Panc1 (cell line): Measurements from ENCODE around the gene MDM2. TPM values are rescaled to one million over a fixed set of nuclear protein-coding genes. Genes with fewer than 3 reads are reported as not detected.

Source experiments
- ATAC-seq: fragments of 200-7000 bp; cut with Tn5 transposase; 2 replicates; pipeline ENCODE4 v1.9.1; 2020; ENCODE audit warnings: mild to moderate bottlenecking, moderate library complexity
- BruUV-seq: library from RNA; stranded (reverse); fragments of 400-500 nt; replicated peaks from 2 replicates; lab custom pipeline; 2021; lab: Mats Ljungman, UMichigan
- CTCF ChIA-PET: fragments of 300-600 bp; sonication (Branson Sonifier 250); formaldehyde crosslinking; loops from one replicate; lab custom pipeline; 2022; ENCODE audit warnings: antibody characterized with exemption; lab: Charles Lee
- POLR2A ChIA-PET: fragments of 300-600 bp; sonication (Branson Sonifier 250); formaldehyde crosslinking; loops from one replicate; lab custom pipeline; 2022; ENCODE audit warnings: antibody characterized with exemption; lab: Charles Lee
- DNase-seq: peaks from one replicate; pipeline ENCODE4 v3.0.0-alpha.2; 2010; ENCODE audit warnings: low read depth, low spot score
- H3K27ac ChIP-seq: 2 replicates; pipeline ENCODE4 v1.5.1; 2011; ENCODE audit warnings: mild to moderate bottlenecking, low read length, inconsistent platforms
- H3K27me3 ChIP-seq: fragments of 200-500 bp; sonication (Bioruptor generic); 2 replicates; pipeline ENCODE4 v1.6.0; 2014; ENCODE audit warnings: low read length, inconsistent platforms; ENCODE audit not compliant: control insufficient read depth, insufficient read depth
- H3K36me3 ChIP-seq: fragments of 200-500 bp; sonication (Bioruptor generic); 2 replicates; pipeline ENCODE4 v1.5.1; 2014; ENCODE audit warnings: inconsistent platforms, mild to moderate bottlenecking, low read length, moderate library complexity; ENCODE audit not compliant: control insufficient read depth, insufficient read depth
- H3K4me1 ChIP-seq: 2 replicates; pipeline ENCODE4 v1.5.1; 2011; ENCODE audit warnings: inconsistent platforms, mild to moderate bottlenecking, low read length, moderate library complexity; ENCODE audit not compliant: control insufficient read depth, insufficient read depth
- H3K4me3 ChIP-seq, 2 experiments: 2 replicates each; pipeline ENCODE4 v1.5.1; 2011 to 2012; ENCODE audit warnings: low read depth in 2 of 2, low read length in 2 of 2, mild to moderate bottlenecking in 2 of 2, inconsistent platforms in 1 of 2, moderate library complexity in 1 of 2
- H3K9me3 ChIP-seq: fragments of 200-500 bp; sonication (Bioruptor generic); 2 replicates; pipeline ENCODE4 v1.5.1; 2014; ENCODE audit warnings: low read depth, mild to moderate bottlenecking, inconsistent platforms, low read length, moderate library complexity; ENCODE audit not compliant: control insufficient read depth, insufficient read depth
- POLR2AphosphoS5 ChIP-seq: IDR thresholded peaks from 2 replicates; pipeline ENCODE4 v1.6.1; 2012; ENCODE audit warnings: mild to moderate bottlenecking, low read depth, low read length, moderate library complexity
- REST ChIP-seq, 2 experiments: IDR thresholded peaks; 2 replicates each; pipeline ENCODE4 v1.6.1; 2011 to 2012; ENCODE audit warnings: low read depth in 2 of 2, control low read depth in 1 of 2, low read length in 1 of 2, mild to moderate bottlenecking in 1 of 2, moderate library complexity in 1 of 2; ENCODE audit not compliant: insufficient read depth in 1 of 2
- SIN3A ChIP-seq: IDR thresholded peaks from 2 replicates; pipeline ENCODE4 v1.6.1; 2012; ENCODE audit warnings: low read depth, mild to moderate bottlenecking, low read length, moderate library complexity, borderline replicate concordance; ENCODE audit not compliant: insufficient read depth
- TCF7L2 ChIP-seq: IDR thresholded peaks from 2 replicates; pipeline ENCODE4 v1.6.1; 2011; ENCODE audit warnings: mild to moderate bottlenecking, low read depth, low read length, inconsistent platforms
- in situ Hi-C: cut with HindIII; loops from 2 replicates; pipeline ENCODE4 v1.10.0; 2016; ENCODE audit warnings: low sequenced_read_pairs, low pct_unique_long_range_greater_than_20kb
- intact Hi-C: fragments of 100-400 bp; cut with micrococcal nuclease; formaldehyde crosslinking; loops from one replicate; pipeline ENCODE4 v1.10.0; 2022; ENCODE audit not compliant: unreplicated experiment
- total RNA-seq: library from RNA; stranded (reverse); gene quantifications from one replicate; pipeline ENCODE4 v1.2.1, GENCODE V29; 2021; ENCODE audit not compliant: unreplicated experiment
- TF ChIP-seq, protein P1 (sequence below): fragments of 450-650 bp; IDR thresholded peaks from 2 replicates; pipeline ENCODE4 v1.5.1; 2017; ENCODE audit warnings: mild to moderate bottlenecking

Gene MDM2
- total RNA-seq, 1 experiment from 2014 or later, result 101 TPM

- no peak overlapping the region for H3K27ac ChIP-seq
- no peaks in the 10 kb centered on the region for H3K4me1 ChIP-seq
- ChIA-PET POLR2A (no interaction called here), CTCF (no interaction called here)
- no peak for TF ChIP-seq SIN3A
- H3K9me3 ChIP-seq, result no peaks in the 10 kb centered on the region
- BruUV-seq, result no TSS peak
- intact Hi-C loops, result no loop called here
- DNase-seq, result no peak
- H3K36me3 ChIP-seq, result peaks cover 14% of the 10 kb centered on the region
- no peaks in the 10 kb centered on the region for H3K27me3 ChIP-seq
- H3K4me3 ChIP-seq, result no peak overlapping the region
- in situ Hi-C loops, result no loop called here
- no peak for ATAC-seq
Observed at GRCh38 chr12:68844318-68844745, 36.4 kb downstream of the MDM2 start.

DNA sequence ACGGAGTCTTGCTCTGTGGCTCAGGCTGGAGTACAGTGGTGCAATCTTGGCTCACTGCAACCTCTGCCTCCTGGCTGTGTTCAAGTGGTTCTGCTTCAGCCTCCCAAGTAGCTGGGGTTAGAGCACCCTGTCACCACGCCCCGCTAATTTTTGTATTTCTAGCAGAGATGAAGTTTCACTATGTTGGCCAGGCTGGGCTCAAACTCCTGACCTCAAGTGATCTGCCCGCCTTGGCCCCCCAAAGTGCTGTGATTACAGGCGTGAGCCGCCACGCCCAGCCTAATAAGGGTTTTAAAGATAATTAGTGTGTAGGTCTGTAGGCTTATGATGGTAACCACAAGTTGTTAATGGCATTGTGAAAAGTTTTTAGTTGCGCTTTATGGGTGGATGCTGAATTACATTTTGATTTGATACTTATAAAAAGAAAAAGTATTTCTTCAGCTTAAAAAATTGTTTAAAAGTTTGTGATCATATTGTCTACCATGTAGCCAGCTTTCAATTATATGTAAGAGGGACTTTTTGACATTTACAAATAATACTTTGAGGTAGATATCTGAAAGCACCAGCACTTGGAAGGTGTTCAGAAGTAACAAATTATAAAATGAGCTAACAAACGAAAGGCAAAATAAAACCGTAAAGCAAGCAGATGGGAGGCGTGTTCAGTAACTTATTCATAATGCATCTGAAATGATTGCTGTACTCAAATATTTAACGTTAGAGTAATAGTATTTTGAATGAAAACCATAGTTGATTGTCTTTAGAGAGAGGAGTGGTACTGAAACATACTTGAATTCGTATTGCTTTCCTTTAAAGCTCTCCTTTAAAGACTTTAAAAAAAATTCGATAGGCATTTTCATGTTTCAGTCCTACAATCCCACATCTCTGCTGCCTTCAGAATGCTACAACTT is 37.1 kb downstream of the MDM2 start:
- Histone ChIP-seq H3K27ac (no peak overlapping the region), H3K36me3 (peaks cover 7% of the 10 kb centered on the region; the same call in 1 of the 2 replicates), H3K9me3 (no peaks in the 10 kb centered on the region), H3K4me3 (no peak overlapping the region), H3K4me1 (no peaks in the 10 kb centered on the region), H3K27me3 (no peaks in the 10 kb centered on the region)
- POLR2A ChIA-PET, result interaction anchor here (0.6 kb wide), 2 partner anchors 15 to 216 kb away, joined by 3 read pairs; no protein-coding TSS in a partner anchor
- BruUV-seq, result no TSS peak
- intact Hi-C loops (no loop called here), in situ Hi-C loops (no loop called here)
- no peak for ATAC-seq
- DNase-seq, result no peak
- no peak for TF ChIP-seq TCF7L2
- TF ChIP-seq REST (IDR thresholded peaks at IDR 0.05; ENCODE audit: insufficient read depth in 1 of 2, low read depth in 2 of 2, low read length in 1 of 2), result no peak
- no peak for TF ChIP-seq SIN3A
- no peak for TF ChIP-seq POLR2AphosphoS5
- TF ChIP-seq, protein P1, sequence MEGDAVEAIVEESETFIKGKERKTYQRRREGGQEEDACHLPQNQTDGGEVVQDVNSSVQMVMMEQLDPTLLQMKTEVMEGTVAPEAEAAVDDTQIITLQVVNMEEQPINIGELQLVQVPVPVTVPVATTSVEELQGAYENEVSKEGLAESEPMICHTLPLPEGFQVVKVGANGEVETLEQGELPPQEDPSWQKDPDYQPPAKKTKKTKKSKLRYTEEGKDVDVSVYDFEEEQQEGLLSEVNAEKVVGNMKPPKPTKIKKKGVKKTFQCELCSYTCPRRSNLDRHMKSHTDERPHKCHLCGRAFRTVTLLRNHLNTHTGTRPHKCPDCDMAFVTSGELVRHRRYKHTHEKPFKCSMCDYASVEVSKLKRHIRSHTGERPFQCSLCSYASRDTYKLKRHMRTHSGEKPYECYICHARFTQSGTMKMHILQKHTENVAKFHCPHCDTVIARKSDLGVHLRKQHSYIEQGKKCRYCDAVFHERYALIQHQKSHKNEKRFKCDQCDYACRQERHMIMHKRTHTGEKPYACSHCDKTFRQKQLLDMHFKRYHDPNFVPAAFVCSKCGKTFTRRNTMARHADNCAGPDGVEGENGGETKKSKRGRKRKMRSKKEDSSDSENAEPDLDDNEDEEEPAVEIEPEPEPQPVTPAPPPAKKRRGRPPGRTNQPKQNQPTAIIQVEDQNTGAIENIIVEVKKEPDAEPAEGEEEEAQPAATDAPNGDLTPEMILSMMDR, result no peak
- CTCF ChIA-PET, result no interaction called here

GRCh38 chr12:68846811-68847210 is 38.8 kb downstream of the MDM2 start:
- no peak for DNase-seq
- in situ Hi-C loops, result no loop called here
- TF ChIP-seq, protein P1, result no peak

More at GRCh38 chr12:68846811-68847210, 38.8 kb downstream of the MDM2 start:
- Histone ChIP-seq H3K36me3 (peaks cover 3% of the 10 kb centered on the region; the same call in 1 of the 2 replicates), H3K4me1 (no peaks in the 10 kb centered on the region), H3K27ac (no peak overlapping the region), H3K27me3 (no peaks in the 10 kb centered on the region), H3K4me3 (no peak overlapping the region), H3K9me3 (no peaks in the 10 kb centered on the region)
- intact Hi-C loops, result no loop called here
- BruUV-seq, result no TSS peak
- ChIA-PET POLR2A (no interaction called here), CTCF (no interaction called here)
- no peak for ATAC-seq
